HepG2 (cell line): ENCODE results near the gene SKI. TPM values are rescaled to one million over a fixed set of nuclear protein-coding genes. Genes with fewer than 3 reads are reported as not detected.

ENCODE experiments used
- AKAP8 ChIP-seq: sonication (generic); formaldehyde crosslinking; IDR thresholded peaks from 2 replicates; pipeline ENCODE4 v1.5.1; 2020; ENCODE audit warnings: mild to moderate bottlenecking, missing genetic modification reagents
- ARNTL ChIP-seq: sonication (generic); formaldehyde crosslinking; IDR thresholded peaks from 2 replicates; pipeline ENCODE4 v1.4.0; 2020; ENCODE audit warnings: mild to moderate bottlenecking, missing genetic modification reagents
- ELF3 ChIP-seq: IDR thresholded peaks from 2 replicates; pipeline ENCODE4 v1.6.1; 2016; ENCODE audit warnings: missing genetic modification reagents, missing compliant biosample characterization
- ELF4 ChIP-seq: sonication (generic); formaldehyde crosslinking; IDR thresholded peaks from 2 replicates; pipeline ENCODE4 v1.5.0; 2020; ENCODE audit warnings: missing genetic modification reagents, mild to moderate bottlenecking, moderate library complexity, borderline replicate concordance
- FOXC1 ChIP-seq: sonication (generic); formaldehyde crosslinking; IDR thresholded peaks from 2 replicates; pipeline ENCODE4 v1.8.0; 2022; ENCODE audit warnings: mild to moderate bottlenecking, missing genetic modification reagents, borderline replicate concordance
- HMG20B ChIP-seq: conservative IDR thresholded peaks from 2 replicates; pipeline ENCODE4 v1.6.1; 2016; ENCODE audit warnings: missing genetic modification reagents, missing compliant biosample characterization
- HOXA9 ChIP-seq: sonication (generic); formaldehyde crosslinking; IDR thresholded peaks from 2 replicates; pipeline ENCODE4 v1.8.1; 2022; ENCODE audit warnings: missing genetic modification reagents, mild to moderate bottlenecking, moderate library complexity, borderline replicate concordance
- JDP2 ChIP-seq: sonication (generic); formaldehyde crosslinking; IDR thresholded peaks from 2 replicates; pipeline ENCODE4 v1.8.1; 2022; ENCODE audit warnings: missing genetic modification reagents, borderline replicate concordance
- JUND ChIP-seq: sonication (generic); formaldehyde crosslinking; IDR thresholded peaks from 2 replicates; pipeline ENCODE4 v1.8.0; 2022; ENCODE audit warnings: mild to moderate bottlenecking, missing genetic modification reagents
- MED13 ChIP-seq: sonication (generic); formaldehyde crosslinking; IDR thresholded peaks from 2 replicates; pipeline ENCODE4 v1.5.0; 2020; ENCODE audit warnings: missing genetic modification reagents
- POLR2AphosphoS2 ChIP-seq: IDR thresholded peaks from 2 replicates; pipeline ENCODE4 v1.6.1; 2011; ENCODE audit warnings: low read depth, low read length, improper control_type of control experiment
- RARG ChIP-seq: sonication (generic); formaldehyde crosslinking; IDR thresholded peaks from 2 replicates; pipeline ENCODE4 v1.4.0; 2020; ENCODE audit warnings: low read depth, mild to moderate bottlenecking, missing genetic modification reagents
- REL ChIP-seq: sonication (generic); formaldehyde crosslinking; conservative IDR thresholded peaks from 2 replicates; pipeline ENCODE4 v1.8.0; 2022; ENCODE audit warnings: mild to moderate bottlenecking, missing genetic modification reagents, moderate library complexity
- RELA ChIP-seq: sonication (generic); formaldehyde crosslinking; IDR thresholded peaks from 2 replicates; pipeline ENCODE4 v1.4.0; 2020; ENCODE audit warnings: missing genetic modification reagents
- RORA ChIP-seq: sonication (generic); formaldehyde crosslinking; IDR thresholded peaks from 2 replicates; pipeline ENCODE4 v1.5.0; 2020; ENCODE audit warnings: mild to moderate bottlenecking, missing genetic modification reagents, moderate library complexity
- SAP130 ChIP-seq: IDR thresholded peaks from 2 replicates; pipeline ENCODE4 v1.6.1; 2016; ENCODE audit warnings: low read depth
- SMAD1 ChIP-seq: sonication (generic); formaldehyde crosslinking; IDR thresholded peaks from 2 replicates; pipeline ENCODE4 v1.4.0; 2020; ENCODE audit warnings: missing genetic modification reagents, low read depth, mild to moderate bottlenecking, borderline replicate concordance
- SOX13 ChIP-seq, 3 experiments: fragments of 450-650 bp in 1 of 3; sonication (generic) in 1 of 3; formaldehyde crosslinking in 1 of 3; IDR thresholded peaks in 2 of 3; conservative IDR thresholded peaks in 1 of 3; 2 replicates each; pipeline versions ENCODE4 v1.5.0 to v1.6.1; 2016 to 2020; ENCODE audit warnings: antibody characterized with exemption in 1 of 3, mild to moderate bottlenecking in 1 of 3, missing compliant biosample characterization in 1 of 3, missing genetic modification reagents in 1 of 3, moderate library complexity in 1 of 3
- SRSF1 ChIP-seq: fragments of 200-400 bp; formaldehyde crosslinking; optimal IDR thresholded peaks from 2 replicates; pipeline ENCODE3; 2017; ENCODE audit warnings: mild to moderate bottlenecking, low read depth, low read length, moderate library complexity
- SYNCRIP ChIP-seq: fragments of 200-400 bp; formaldehyde crosslinking; IDR thresholded peaks from 2 replicates; pipeline ENCODE4 v1.6.1; 2018; ENCODE audit warnings: mild to moderate bottlenecking, low read depth, low read length; ENCODE audit not compliant: insufficient read depth
- THAP11 ChIP-seq: IDR thresholded peaks from 2 replicates; pipeline ENCODE4 v1.6.1; 2016; ENCODE audit warnings: missing biosample characterization, missing genetic modification reagents
- ZFP91 ChIP-seq: sonication (generic); formaldehyde crosslinking; IDR thresholded peaks from 2 replicates; pipeline ENCODE4 v1.9.0; 2022; ENCODE audit warnings: missing genetic modification reagents, mild to moderate bottlenecking, borderline replicate concordance
- ZNF263 ChIP-seq: sonication (generic); formaldehyde crosslinking; IDR thresholded peaks from 2 replicates; pipeline ENCODE4 v1.4.0; 2020; ENCODE audit warnings: missing genetic modification reagents
- ZNF34 ChIP-seq: sonication (generic); formaldehyde crosslinking; IDR thresholded peaks from 2 replicates; pipeline ENCODE4 v1.4.0; 2020; ENCODE audit warnings: mild to moderate bottlenecking, missing genetic modification reagents, borderline replicate concordance
- ZNF430 ChIP-seq: sonication (generic); formaldehyde crosslinking; IDR thresholded peaks from 2 replicates; pipeline ENCODE4 v1.9.0; 2021; ENCODE audit warnings: mild to moderate bottlenecking, missing genetic modification reagents
- ZNF709 ChIP-seq: sonication (generic); formaldehyde crosslinking; IDR thresholded peaks from 2 replicates; pipeline ENCODE4 v1.5.0; 2020; ENCODE audit warnings: mild to moderate bottlenecking, missing genetic modification reagents
- ZNF766 ChIP-seq: sonication (generic); formaldehyde crosslinking; IDR thresholded peaks from 2 replicates; pipeline ENCODE4 v1.5.0; 2020; ENCODE audit warnings: missing genetic modification reagents, borderline replicate concordance
- ZNF788 ChIP-seq: sonication (generic); formaldehyde crosslinking; IDR thresholded peaks from 2 replicates; pipeline ENCODE4 v1.5.0; 2020; ENCODE audit warnings: mild to moderate bottlenecking, missing genetic modification reagents, borderline replicate concordance
- polyA plus RNA-seq, 8 experiments: library from polyadenylated mRNA; depleted of rRNA in 3 of 8; stranded (reverse) in 7 of 8; unstranded in 1 of 8; fragments of >200 nt; fragmentation: Illumina TruSeq in 4 of 8; extraction: Trizol in 4 of 8; gene quantifications; 2 replicates each; pipeline versions ENCODE4 v1.2.1 to v1.2.3, GENCODE V29; 2011 to 2016; ENCODE audit warnings: low read depth in 4 of 8, missing spikeins in 1 of 8, mixed read lengths in 1 of 8; ENCODE audit not compliant: insufficient read depth in 1 of 8
- total RNA-seq, 5 experiments: library from RNA; depleted of rRNA; stranded (reverse); fragments of >200 nt; fragmentation: Illumina TruSeq; extraction: Trizol; gene quantifications; 2 replicates each; pipeline ENCODE4 v1.2.3, GENCODE V29; 2016; ENCODE audit warnings: low read depth in 1 of 5
- TF ChIP-seq, protein P1 (sequence below): sonication (generic); formaldehyde crosslinking; IDR thresholded peaks from 2 replicates; pipeline ENCODE4 v1.5.0; 2020; ENCODE audit warnings: missing genetic modification reagents

SKI gene
- total and polyA plus RNA-seq, 2 of the 13 experiments (the other 11 are each of a cell fraction or from before 2014, with no cell fraction given) = 4.7 to 6.9 TPM

DNA sequence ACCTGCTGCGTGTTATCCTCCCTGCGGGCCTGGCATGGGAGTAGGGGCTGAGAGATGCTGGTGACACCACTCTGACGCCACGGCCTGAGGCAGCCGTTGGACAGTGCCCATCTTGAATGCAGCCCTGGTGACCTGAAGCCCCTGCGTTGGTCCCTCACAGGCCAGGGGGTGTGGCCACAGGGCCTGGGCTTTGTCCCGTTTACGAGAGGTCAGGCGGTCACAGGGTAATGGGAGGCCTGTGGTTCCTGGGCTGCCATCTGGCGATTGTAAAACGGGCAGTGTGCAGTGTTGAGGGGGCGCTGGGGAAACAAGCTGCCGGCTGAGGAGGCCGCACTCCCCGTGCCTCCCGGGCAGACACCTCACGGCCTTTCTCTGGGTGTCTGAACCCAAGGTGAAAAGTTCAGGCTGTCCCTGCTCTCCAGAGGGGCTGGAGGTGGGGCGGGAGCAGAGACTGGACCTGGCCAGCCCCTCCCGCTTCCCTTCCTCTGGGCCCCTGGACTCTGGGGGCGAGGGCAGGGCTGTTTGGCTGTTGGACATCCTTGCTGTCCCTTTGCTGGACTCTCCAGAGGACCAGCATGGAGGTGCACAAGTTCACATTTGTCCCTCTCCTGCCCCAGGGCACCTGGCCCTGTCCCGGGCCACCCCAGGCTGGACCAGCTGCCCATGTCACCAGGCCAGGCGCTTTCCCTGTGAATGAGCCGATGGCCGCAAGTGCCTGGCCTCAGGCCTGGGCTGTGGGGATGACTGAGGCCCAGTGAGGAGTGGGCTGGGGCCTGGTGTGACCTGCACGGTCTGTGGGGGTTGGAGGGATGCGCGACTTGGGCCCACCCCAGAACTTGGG lies 42.4 kb downstream of the SKI start (continued):
- TF ChIP-seq ZFP91 (CRISPR knock-in tag) (no peak), AKAP8 (CRISPR knock-in tag) (peak; percentile 33; the same call in 1 of the 2 replicates), REL (CRISPR knock-in tag) (no peak), ELF4 (no peak), FOXC1 (CRISPR knock-in tag) (peak; percentile 26; the same call in 1 of the 2 replicates), JUND (CRISPR knock-in tag) (no peak), HOXA9 (CRISPR knock-in tag) (no peak), SAP130 (CRISPR knock-in tag) (peak; percentile 73), SOX13 (IDR thresholded peaks at IDR 0.05) (no peak), SOX13 (CRISPR knock-in tag; conservative IDR thresholded peaks at IDR 0.05 in 1 of 2, IDR thresholded peaks at IDR 0.05 in 1 of 2) (peak in 1 of 2 experiments; percentile 39; a peak in 1 of 4 replicates), MED13 (CRISPR knock-in tag) (no peak), ZNF34 (no peak), SRSF1 (peak; percentile 56), ZNF766 (no peak), ARNTL (CRISPR knock-in tag) (peak; percentile 56; the same call in 1 of the 2 replicates), ZNF709 (CRISPR knock-in tag) (no peak), THAP11 (CRISPR knock-in tag) (no peak), RARG (no peak), JDP2 (CRISPR knock-in tag) (no peak), HMG20B (CRISPR knock-in tag) (no peak), SMAD1 (CRISPR knock-in tag) (peak; percentile 47; the same call in 1 of the 2 replicates), ZNF263 (CRISPR knock-in tag) (no peak), POLR2AphosphoS2 (no peak), ZNF788 (CRISPR knock-in tag) (peak; percentile 51; the same call in 1 of the 2 replicates), RELA (no peak), RORA (CRISPR knock-in tag) (no peak), ZNF430 (no peak), ELF3 (CRISPR knock-in tag) (no peak), SYNCRIP (no peak)
- TF ChIP-seq, protein P1, sequence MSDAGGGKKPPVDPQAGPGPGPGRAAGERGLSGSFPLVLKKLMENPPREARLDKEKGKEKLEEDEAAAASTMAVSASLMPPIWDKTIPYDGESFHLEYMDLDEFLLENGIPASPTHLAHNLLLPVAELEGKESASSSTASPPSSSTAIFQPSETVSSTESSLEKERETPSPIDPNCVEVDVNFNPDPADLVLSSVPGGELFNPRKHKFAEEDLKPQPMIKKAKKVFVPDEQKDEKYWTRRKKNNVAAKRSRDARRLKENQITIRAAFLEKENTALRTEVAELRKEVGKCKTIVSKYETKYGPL (CRISPR knock-in tag) = no peak
